WI38 (cell line): Measurements from ENCODE around the gene MED15.
"Not testable (repeated sequence)": the region's sequence is repeated elsewhere in the genome, so short reads cannot be mapped to it uniquely, and the experiment has no call there.

ENCODE experiments used
- H3K4me3 ChIP-seq: 2 replicates; pipeline ENCODE4 v1.5.1; 2011; ENCODE audit warnings: low read depth, mild to moderate bottlenecking, control low read depth, low read length
- CTCF ChIP-seq: IDR thresholded peaks from 2 replicates; pipeline ENCODE4 v1.5.1; 2012; ENCODE audit warnings: low read depth, mild to moderate bottlenecking, control low read depth, low read length

Gene MED15

GRCh38 chr22:20590477-20591294 lies 83.3 kb downstream of the MED15 start:
- no peak for TF ChIP-seq CTCF
- no peak overlapping the region for H3K4me3 ChIP-seq

GRCh38 chr22:20591295-20591645 lies 83.9 kb downstream of the MED15 start:
- no peak for TF ChIP-seq CTCF
- no peak overlapping the region for H3K4me3 ChIP-seq

GRCh38 chr22:20591660-20592310 lies 84.4 kb downstream of the MED15 start:
- no peak overlapping the region for H3K4me3 ChIP-seq
- no peak for TF ChIP-seq CTCF

GRCh38 chr22:20594038-20594437 lies 86.6 kb downstream of the MED15 start:
- H3K4me3 ChIP-seq = not testable (repeated sequence)

- not testable (repeated sequence) for H3K4me3 ChIP-seq
Observed at GRCh38 chr22:20594486-20594885, 87.1 kb downstream of the MED15 start.

GRCh38 chr22:20595461-20595860 lies 88.1 kb downstream of the MED15 start:
- TF ChIP-seq CTCF = no peak
- H3K4me3 ChIP-seq = no peak overlapping the region

GRCh38 chr22:20599117-20599516 lies 91.7 kb downstream of the MED15 start:
- no peak for TF ChIP-seq CTCF
- H3K4me3 ChIP-seq = no peak overlapping the region

GRCh38 chr22:20600137-20600673 lies 92.8 kb downstream of the MED15 start:
- H3K4me3 ChIP-seq = no peak overlapping the region
- no peak for TF ChIP-seq CTCF
